GM19463 (cell line): ENCODE data around the gene ENO4.

Source experiments
- ATAC-seq: cut with Tn5 transposase; IDR thresholded peaks from one replicate; pipeline ENCODE4 v1.9.1; 2021; ENCODE audit warnings: mild to moderate bottlenecking, moderate library complexity; ENCODE audit not compliant: unreplicated experiment

ENO4 gene

GRCh38 chr10:116829711-116830110 lies 19.6 kb upstream of the ENO4 start:
- ATAC-seq: no peak

DNA sequence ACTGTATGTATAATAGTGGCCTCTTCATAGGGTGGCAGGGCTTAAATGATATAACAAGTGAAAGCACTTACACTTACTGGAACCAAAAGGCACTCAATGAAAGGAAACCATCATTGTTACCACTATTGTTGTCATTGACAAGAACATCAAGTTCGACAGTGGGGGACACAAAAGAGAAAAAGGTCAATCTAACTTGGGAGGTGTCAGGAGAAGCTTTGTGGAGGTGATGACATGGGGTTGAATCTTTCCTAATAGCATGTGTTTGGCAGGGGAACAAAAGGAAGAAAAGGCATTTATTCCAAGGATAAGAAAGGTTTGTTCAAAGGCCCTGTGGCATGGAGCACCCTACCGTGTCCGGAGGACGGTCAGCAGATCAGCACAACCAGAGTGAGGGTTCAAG lies 18.2 kb upstream of the ENO4 start:
- no peak for ATAC-seq

- ATAC-seq: no peak
These were observed 17.5 kb upstream of the ENO4 start for GRCh38 chr10:116831790-116832189.

DNA sequence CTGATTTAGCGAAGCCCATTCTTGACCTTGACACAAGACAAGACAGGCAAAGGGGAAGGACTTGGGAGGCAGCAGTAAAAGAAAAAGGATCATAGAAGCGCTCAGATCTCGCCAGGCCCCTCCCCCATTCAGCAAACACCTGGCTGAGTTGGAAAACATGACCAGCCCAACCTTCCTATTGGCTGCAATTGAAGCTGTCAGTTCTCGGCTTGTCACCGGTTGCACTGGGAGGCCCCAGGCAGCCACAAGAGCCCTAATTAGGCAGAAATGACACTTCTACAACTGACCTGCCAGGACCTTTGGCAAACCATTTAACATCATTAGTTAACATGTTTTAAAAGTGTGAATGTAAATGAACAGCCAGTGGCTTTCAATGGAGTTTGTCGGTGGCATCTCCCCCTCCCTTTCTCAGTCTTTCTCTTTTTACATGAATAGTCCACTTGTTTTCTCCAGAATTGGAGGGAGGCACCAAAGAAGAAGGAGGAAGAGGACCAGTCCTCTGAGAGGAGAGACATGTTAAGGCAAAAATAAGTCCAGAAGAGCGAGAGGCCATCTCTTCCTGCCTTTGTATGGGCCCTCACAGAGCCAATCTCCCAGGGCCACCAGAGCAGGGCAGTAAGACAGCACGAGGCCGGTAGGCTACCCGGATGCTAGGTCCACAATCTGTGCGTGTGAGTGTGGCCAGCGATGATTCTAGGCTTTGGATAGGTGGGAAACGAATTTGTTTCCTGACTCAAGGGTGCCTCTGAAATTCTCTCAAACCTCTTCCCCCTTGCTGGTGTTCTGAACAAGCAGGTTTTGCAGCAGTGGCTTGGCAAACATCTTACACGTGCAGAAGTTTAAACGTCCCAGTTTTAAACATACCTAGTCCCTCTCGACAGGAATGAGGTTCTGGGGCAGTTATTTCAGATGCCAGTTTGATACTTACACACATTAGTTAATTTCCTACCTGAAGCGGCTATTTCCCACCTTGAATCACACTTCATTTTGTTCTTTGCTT lies 15.0 kb upstream of the ENO4 start:
- ATAC-seq: no peak

DNA sequence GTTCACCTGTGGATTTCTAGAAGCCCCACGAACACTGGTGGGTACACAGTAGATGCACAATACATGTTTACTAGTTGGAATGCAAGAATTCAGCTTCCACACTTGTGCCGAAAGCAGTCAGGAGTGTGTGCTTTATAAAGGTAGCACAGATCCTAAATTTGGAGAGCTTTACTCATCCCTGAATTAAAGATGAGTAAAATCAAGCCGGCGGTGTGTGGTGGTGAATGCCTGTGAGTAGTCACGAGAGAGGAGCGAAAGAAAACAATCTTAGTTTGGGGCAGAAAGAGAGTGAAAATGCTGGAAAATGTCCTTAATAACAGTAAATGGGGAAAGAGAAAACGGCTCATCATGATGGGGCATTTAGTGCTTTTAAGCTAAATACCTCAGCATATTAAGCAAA lies 13.6 kb upstream of the ENO4 start:
- ATAC-seq: no peak

- ATAC-seq: no peak
These were observed 13.2 kb upstream of the ENO4 start for GRCh38 chr10:116836083-116836482.

DNA sequence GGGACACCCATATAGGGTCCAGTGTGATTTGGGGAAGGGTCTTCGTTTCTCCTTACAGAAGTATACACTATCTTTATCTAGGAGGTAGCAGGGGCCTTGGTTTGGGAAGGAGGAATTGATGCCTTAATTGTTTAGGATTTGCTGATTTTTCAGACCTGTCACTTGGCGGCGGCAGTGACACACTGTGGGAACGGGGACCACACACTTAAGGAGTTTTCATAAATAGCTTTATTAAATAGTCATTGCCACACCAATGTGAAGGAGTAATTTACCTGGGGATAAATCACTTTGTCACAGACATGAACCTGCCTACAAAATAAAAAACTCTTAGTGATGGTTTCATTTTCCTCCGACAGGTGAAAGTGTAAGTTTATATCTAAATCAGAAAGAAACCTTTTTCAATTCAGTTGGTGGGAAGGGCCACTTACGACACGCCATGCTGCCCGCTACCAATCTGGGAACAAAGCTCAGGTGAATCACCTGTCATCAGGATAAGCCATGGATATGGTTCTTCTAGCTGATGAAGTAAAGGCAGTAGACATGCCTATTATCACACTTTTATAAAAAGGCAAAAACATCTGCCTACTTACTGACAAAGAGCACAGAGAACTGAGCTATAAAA lies 12.3 kb upstream of the ENO4 start:
- no peak for ATAC-seq

DNA sequence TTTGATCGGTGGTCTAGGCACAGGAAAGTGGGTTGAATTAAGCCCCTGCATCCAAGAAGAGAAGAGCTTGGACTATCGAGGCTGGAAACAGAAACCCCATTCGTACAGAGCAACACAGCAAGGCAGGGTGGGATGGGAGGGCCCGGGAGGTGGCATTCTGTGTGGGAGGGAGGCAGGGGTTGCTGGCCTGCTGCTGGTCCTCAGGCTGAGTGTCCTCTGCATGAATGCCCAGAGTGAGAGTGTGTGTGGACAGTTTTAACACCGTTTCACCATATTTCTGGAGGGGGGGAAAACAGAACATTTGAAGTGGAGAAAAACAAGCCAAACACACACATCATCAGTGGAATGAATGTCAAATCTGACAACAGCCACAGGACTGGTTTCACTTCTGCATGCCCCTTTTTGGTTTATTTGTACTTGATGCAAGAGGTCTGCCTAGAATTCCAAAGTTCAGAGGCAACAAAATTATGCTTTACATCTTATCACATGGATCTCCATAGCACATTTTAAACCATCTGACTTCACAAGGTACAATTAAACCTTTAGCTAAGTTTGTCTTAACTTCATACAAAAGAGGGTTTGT lies 11.1 kb upstream of the ENO4 start:
- peak; percentile 71 for ATAC-seq

GRCh38 chr10:116840389-116841075 lies 8.8 kb upstream of the ENO4 start:
- no peak for ATAC-seq

GRCh38 chr10:116845823-116846222 lies 3.5 kb upstream of the ENO4 start:
- ATAC-seq: no peak

GRCh38 chr10:116848032-116848943 lies 1.0 kb upstream of the ENO4 start:
- ATAC-seq: peak; percentile 69

DNA sequence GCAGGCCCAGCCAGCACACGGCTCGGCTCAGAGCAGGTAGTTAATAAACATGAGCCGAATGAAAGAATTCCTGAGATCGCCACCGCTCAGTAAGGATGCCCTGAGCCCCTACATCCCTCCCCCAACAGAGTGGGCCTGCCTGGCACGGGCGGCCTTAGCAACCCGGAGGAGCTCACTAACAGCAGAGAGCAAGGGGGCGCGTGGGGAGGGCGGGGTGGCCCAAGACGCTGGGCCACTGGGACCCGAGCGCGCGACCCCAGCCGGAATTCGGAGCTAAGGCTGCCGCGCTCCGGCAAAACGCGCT lies 403 bp upstream of the ENO4 start:
- no peak for ATAC-seq

GRCh38 chr10:116850058-116850611 lies 836 bp downstream of the ENO4 start:
- ATAC-seq: no peak

GRCh38 chr10:116852246-116852645 lies 2.9 kb downstream of the ENO4 start:
- ATAC-seq: no peak

GRCh38 chr10:116853287-116853686 lies 4.0 kb downstream of the ENO4 start:
- ATAC-seq: no peak

DNA sequence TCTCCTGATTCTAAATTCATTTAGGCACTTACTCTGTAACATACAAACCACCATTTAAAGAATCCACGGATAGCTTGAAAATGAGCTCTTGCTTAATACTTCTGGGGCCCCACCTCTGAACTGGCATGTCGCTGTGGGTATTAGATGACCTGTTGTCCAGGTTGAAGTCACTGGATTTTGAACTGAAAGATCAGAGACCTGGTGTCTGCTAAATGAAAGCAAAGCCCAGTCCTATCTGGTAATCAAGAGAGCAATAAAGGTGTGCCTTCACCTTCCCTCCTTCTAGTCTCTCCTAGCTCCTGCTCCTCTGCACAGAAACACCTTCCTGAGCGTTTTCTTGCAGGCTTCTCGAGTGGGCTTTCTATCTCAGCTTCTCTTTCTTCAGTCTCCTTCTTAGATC lies 4.4 kb downstream of the ENO4 start:
- ATAC-seq: no peak

- no peak for ATAC-seq
These were observed 7.9 kb downstream of the ENO4 start for GRCh38 chr10:116857156-116857555.

DNA sequence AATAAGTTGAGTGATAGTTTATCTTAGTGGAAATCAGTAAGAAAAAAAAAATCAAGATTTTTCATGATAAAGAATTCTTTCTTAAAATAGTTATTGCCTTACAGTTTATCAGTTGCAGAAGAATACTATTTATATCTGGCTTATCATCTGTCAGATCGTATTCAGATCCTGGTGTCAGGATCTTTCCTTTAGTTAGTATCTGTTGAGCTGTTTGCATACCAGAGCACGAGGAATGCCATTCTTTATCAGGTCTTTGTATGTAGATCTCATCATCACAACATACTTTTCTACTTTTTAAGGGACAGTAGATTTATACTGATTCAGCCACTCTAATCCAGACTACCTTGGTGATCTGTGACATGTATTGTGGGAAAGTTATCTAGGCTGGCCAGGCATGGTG lies 12.5 kb downstream of the ENO4 start:
- no peak for ATAC-seq

- ATAC-seq: no peak
These were observed 15.1 kb downstream of the ENO4 start for GRCh38 chr10:116864436-116864835.

- no peak for ATAC-seq
These were observed 16.8 kb downstream of the ENO4 start for GRCh38 chr10:116866066-116866465.
